ENCODE data around the gene SCLY. TPM values are rescaled to one million over a fixed set of nuclear protein-coding genes. Genes with fewer than 3 reads are reported as not detected.

Gene SCLY
- total and polyA plus RNA-seq, 2 of the 13 experiments (the other 11 are each of a cell fraction or from before 2014, with no cell fraction given) = 27.9 to 38.6 TPM

DNA sequence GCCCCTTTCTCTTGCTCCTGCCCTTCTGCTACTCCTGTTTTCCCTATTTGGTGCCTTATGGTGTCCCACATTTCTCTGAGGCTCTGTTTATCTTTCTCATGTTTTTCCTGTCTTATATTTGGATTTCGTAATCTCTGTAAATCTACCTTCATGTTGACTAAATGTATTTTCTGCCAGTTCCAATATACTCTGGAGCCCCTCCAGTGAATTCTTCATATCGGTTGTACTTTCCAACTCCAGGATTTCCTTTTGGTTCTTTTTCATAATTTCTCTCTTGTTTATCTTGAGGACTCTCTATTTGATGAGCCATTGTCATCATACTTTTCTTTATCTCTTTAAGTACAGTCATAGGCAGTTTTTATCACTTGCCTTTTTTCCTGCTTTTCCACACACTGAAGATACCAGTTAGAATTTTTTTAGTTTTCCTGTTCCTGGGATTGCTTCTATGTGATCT is 19.1 kb downstream of the SCLY start (continued):
- TF ChIP-seq HDAC2 (CRISPR knock-in tag; IDR thresholded peaks at IDR 0.05) (peak; percentile 92), POGZ (CRISPR knock-in tag; IDR thresholded peaks at IDR 0.05) (peak; percentile 93), ZNF256 (CRISPR knock-in tag; conservative IDR thresholded peaks at IDR 0.05) (no peak), RBM22 (optimal IDR thresholded peaks at IDR 0.05; ENCODE audit: low read length) (no peak), KDM4B (CRISPR knock-in tag; IDR thresholded peaks at IDR 0.05) (peak; percentile 94), WIZ (CRISPR knock-in tag; IDR thresholded peaks at IDR 0.05) (no peak), PHF5A (CRISPR knock-in tag; IDR thresholded peaks at IDR 0.05; ENCODE audit: low read depth, unreplicated experiment) (peak; percentile 90), KLF12 (CRISPR knock-in tag; IDR thresholded peaks at IDR 0.05; ENCODE audit: borderline replicate concordance) (0 out of 2 replicates have a peak, but pooled peaks have one; percentile 22), CHD2 (IDR thresholded peaks at IDR 0.05; ENCODE audit: low read depth, low read length) (no peak), RELA (CRISPR knock-in tag; IDR thresholded peaks at IDR 0.05) (no peak), ZNF251 (CRISPR knock-in tag; IDR thresholded peaks at IDR 0.05) (no peak), ZBTB39 (CRISPR knock-in tag; IDR thresholded peaks at IDR 0.05) (peak; percentile 21; the same call in 1 of the 2 replicates)
- TF ChIP-seq, protein P1, sequence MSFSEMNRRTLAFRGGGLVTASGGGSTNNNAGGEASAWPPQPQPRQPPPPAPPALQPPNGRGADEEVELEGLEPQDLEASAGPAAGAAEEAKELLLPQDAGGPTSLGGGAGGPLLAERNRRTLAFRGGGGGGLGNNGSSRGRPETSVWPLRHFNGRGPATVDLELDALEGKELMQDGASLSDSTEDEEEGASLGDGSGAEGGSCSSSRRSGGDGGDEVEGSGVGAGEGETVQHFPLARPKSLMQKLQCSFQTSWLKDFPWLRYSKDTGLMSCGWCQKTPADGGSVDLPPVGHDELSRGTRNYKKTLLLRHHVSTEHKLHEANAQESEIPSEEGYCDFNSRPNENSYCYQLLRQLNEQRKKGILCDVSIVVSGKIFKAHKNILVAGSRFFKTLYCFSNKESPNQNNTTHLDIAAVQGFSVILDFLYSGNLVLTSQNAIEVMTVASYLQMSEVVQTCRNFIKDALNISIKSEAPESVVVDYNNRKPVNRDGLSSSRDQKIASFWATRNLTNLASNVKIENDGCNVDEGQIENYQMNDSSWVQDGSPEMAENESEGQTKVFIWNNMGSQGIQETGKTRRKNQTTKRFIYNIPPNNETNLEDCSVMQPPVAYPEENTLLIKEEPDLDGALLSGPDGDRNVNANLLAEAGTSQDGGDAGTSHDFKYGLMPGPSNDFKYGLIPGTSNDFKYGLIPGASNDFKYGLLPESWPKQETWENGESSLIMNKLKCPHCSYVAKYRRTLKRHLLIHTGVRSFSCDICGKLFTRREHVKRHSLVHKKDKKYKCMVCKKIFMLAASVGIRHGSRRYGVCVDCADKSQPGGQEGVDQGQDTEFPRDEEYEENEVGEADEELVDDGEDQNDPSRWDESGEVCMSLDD (CRISPR knock-in tag; IDR thresholded peaks at IDR 0.05; ENCODE audit: borderline replicate concordance) = 0 out of 2 replicates have a peak, but pooled peaks have one; percentile 73
- TF ChIP-seq, protein P2, sequence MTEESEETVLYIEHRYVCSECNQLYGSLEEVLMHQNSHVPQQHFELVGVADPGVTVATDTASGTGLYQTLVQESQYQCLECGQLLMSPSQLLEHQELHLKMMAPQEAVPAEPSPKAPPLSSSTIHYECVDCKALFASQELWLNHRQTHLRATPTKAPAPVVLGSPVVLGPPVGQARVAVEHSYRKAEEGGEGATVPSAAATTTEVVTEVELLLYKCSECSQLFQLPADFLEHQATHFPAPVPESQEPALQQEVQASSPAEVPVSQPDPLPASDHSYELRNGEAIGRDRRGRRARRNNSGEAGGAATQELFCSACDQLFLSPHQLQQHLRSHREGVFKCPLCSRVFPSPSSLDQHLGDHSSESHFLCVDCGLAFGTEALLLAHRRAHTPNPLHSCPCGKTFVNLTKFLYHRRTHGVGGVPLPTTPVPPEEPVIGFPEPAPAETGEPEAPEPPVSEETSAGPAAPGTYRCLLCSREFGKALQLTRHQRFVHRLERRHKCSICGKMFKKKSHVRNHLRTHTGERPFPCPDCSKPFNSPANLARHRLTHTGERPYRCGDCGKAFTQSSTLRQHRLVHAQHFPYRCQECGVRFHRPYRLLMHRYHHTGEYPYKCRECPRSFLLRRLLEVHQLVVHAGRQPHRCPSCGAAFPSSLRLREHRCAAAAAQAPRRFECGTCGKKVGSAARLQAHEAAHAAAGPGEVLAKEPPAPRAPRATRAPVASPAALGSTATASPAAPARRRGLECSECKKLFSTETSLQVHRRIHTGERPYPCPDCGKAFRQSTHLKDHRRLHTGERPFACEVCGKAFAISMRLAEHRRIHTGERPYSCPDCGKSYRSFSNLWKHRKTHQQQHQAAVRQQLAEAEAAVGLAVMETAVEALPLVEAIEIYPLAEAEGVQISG (CRISPR knock-in tag; IDR thresholded peaks at IDR 0.05) = no peak
- TF ChIP-seq, protein P3, sequence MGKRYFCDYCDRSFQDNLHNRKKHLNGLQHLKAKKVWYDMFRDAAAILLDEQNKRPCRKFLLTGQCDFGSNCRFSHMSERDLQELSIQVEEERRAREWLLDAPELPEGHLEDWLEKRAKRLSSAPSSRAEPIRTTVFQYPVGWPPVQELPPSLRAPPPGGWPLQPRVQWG (CRISPR knock-in tag; IDR thresholded peaks at IDR 0.05; ENCODE audit: borderline replicate concordance, low read depth) = no peak
- TF ChIP-seq, protein P4, sequence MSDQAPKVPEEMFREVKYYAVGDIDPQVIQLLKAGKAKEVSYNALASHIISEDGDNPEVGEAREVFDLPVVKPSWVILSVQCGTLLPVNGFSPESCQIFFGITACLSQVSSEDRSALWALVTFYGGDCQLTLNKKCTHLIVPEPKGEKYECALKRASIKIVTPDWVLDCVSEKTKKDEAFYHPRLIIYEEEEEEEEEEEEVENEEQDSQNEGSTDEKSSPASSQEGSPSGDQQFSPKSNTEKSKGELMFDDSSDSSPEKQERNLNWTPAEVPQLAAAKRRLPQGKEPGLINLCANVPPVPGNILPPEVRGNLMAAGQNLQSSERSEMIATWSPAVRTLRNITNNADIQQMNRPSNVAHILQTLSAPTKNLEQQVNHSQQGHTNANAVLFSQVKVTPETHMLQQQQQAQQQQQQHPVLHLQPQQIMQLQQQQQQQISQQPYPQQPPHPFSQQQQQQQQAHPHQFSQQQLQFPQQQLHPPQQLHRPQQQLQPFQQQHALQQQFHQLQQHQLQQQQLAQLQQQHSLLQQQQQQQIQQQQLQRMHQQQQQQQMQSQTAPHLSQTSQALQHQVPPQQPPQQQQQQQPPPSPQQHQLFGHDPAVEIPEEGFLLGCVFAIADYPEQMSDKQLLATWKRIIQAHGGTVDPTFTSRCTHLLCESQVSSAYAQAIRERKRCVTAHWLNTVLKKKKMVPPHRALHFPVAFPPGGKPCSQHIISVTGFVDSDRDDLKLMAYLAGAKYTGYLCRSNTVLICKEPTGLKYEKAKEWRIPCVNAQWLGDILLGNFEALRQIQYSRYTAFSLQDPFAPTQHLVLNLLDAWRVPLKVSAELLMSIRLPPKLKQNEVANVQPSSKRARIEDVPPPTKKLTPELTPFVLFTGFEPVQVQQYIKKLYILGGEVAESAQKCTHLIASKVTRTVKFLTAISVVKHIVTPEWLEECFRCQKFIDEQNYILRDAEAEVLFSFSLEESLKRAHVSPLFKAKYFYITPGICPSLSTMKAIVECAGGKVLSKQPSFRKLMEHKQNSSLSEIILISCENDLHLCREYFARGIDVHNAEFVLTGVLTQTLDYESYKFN (CRISPR knock-in tag; conservative IDR thresholded peaks at IDR 0.05) = peak; percentile 93
- TF ChIP-seq, protein P5, sequence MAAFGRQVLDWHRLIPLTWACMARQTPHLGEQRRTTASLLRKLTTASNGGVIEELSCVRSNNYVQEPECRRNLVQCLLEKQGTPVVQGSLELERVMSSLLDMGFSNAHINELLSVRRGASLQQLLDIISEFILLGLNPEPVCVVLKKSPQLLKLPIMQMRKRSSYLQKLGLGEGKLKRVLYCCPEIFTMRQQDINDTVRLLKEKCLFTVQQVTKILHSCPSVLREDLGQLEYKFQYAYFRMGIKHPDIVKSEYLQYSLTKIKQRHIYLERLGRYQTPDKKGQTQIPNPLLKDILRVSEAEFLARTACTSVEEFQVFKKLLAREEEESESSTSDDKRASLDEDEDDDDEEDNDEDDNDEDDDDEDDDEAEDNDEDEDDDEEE (CRISPR knock-in tag; IDR thresholded peaks at IDR 0.05) = no peak
